Left hindlimb (tissue), 1 donor: ENCODE measurements around the gene ZFP30.
"Not testable (repeated sequence)": the region's sequence is repeated elsewhere in the genome, so short reads cannot be mapped to it uniquely, and the experiment has no call there.

Source experiments
- DNase-seq: peaks from one replicate; pipeline ENCODE4 v3.0.0-alpha.2; 2018

Gene ZFP30

DNA sequence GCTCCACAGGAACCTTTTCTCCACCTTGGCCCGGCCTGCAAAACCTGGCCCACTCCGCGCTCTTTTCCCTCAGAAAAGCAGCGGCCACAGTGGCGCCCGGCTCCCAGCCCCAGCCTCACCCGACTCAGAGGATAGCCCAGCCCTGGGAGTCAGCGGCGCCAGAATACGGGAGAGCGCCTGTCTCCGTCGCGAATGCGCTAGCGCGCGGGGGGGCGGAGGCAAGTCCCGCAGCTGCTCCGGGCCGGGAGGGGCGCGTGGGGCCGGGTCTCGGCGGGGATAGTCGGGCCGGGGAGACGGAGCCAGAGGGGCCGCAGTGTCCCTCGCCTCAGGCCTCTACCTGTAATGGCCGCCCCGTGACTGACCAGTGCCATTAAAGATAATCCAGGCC lies at the start of gene ZFP30:
TSS of gene ZFP30 (minus strand) at position 165 of the 388 bp plus-strand sequence. CDS start 7,643 bp downstream, outside the sequence.
- peak; percentile 94 for DNase-seq

DNA sequence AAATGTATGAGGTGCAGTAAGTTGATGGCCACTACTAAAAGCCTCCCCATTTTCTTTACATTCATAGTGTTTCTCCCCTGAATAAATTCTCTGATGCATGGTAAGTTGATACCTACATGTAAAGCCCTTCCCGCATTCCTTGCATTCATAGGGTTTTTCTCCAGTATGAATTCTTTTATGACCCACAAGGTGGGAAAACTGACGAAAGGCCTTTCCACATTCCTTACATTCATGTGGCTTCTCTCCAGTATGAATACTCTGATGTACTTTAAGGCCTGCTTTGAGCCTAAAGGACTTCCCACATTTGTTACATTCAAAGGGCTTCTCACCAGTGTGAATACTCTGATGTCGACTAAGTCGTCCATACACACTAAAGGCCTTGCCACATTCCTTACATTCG lies 43.8 kb upstream of the ZFP30 start:
- DNase-seq, result no peak

- no peak for DNase-seq
Measured at GRCh38 chr19:37698216-37698615, 43.0 kb upstream of the ZFP30 start.

GRCh38 chr19:37695144-37695899 lies 40.1 kb upstream of the ZFP30 start:
- DNase-seq, result no peak

DNA sequence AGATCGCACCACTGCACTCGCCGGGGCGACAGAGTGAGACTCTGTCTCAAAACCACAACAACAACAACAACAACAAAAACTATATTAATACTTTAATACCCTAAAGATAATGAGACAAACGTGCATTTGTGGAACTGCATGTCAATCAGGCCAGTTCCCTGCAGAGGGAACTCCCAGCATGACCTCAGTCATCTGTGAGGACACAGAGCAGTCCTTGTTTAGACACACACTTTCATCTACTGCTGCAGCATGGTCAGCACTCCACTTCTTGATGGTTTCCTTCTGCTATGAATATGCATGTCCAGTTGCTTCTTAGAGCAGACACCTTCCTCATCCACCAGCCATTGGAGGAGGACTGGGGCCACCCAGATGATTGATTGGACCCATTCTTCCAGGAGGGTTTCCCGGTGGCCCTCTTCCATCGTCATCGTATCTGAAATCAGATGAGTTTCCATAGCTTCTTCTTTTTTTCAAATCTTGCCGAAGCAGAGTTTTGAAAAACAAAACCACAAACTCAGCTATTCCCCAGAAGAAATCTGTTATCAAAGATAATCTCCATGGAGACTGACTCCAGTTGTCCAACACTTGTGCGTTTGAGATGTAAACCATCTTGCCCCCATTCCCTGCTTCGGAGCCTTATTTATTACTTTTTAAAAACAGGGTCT lies 37.8 kb upstream of the ZFP30 start:
- DNase-seq, result no peak

DNA sequence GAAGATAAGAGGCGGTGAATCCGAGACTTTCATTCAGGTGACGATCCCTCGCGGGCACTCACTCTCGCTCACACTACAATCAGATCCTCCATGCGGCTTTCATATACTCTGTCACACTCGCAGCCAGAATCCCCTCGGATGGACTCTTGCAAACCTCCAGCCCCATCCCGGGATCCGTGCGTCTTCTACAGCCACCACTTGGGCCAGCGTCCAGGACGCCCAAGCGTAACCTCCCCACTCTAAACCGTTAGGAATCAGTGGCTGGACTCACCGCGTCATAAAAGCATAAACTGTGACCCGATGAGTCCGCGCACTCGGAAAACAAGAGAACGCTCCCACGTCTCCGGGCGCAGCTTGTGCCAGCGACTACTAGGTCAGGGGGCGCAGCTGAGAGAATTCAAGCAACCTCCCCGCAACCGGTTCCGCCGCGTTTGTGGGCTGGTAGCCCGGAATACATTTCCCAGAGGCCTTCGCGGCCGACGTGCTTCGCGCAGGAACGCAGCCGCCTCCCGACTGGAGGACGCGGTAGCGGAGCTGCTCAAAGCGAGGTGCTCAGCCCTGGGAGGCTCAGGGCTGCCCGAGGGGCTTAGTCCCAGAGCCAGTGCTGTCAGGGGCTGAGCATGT lies 36.7 kb upstream of the ZFP30 start:
- DNase-seq, result peak; percentile 92

DNA sequence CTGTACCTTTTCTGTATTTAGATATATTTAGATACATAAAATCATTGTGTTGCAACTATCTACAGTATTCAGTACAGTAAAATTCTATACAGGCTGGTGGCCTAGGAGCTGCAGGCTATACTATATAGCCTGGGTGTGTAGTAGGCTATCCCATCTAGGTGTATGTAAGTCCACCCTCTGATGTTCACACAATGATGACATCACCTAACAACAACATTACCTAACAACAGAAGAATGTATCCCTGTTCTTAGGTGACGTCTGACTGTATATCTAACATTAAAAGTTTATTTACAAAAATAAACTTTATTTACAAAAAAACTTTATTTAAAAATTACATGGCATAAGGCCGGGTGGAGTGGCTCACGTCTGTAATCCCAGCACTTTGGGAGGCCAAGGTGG lies 28.3 kb upstream of the ZFP30 start:
- no peak for DNase-seq

- DNase-seq, result no peak
Measured at GRCh38 chr19:37669450-37669914, 14.2 kb upstream of the ZFP30 start.

DNA sequence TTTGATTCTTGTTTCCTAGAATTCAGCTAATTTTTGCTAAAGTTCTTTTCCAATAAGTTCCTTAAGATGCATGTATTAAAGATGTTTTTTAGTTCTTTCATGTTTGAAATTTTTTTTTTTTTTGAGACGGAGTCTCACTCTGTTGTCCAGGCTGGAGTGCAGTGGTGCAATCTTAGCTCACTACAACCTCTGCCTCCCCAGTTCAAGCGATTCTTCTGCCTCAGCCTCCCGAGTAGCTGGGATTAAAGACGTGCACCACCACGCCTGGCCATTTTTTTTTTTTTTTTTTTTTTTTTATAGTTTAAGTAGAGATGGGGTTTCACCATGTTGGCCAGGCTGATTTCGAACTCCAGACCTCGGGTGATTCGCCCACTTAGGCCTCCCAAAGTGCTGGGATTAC lies 1.9 kb upstream of the ZFP30 start:
- not testable (repeated sequence) for DNase-seq

- DNase-seq, result peak; percentile 89
Measured at GRCh38 chr19:37655689-37656371, 565 bp upstream of the ZFP30 start.

DNA sequence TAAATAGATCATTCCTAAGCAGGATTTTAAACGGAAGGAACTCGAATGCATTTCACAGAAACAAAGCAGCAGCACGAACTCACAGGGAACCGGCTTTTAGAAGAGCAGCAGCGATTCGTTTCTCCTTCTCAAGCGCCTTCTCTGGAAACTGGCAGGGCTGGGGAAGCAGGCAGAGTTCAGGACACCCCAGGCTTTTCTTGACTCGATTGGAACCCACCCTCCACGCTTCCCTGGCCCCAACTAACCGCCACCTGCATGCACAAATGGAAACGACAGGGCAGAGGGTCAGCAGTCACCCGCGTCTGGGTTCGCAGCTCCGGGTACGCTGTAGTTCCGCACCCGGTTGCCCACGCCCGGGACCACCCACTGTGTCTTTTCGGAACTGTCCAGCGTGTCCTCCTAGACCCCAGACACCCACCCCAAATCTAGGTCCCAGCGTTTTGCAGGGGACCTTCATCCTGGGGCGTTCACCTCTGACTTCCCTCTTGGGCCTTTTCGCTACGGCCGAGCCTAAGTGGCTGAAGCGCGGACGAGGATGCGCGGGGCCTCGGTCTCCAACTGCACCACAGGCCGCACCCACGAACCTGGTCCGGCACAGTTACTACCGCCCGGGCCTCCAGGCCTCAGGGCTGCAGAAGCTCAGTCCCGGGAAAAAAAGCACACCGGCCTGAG lies 500 bp downstream of the ZFP30 start:
- peak; percentile 62 for DNase-seq

DNA sequence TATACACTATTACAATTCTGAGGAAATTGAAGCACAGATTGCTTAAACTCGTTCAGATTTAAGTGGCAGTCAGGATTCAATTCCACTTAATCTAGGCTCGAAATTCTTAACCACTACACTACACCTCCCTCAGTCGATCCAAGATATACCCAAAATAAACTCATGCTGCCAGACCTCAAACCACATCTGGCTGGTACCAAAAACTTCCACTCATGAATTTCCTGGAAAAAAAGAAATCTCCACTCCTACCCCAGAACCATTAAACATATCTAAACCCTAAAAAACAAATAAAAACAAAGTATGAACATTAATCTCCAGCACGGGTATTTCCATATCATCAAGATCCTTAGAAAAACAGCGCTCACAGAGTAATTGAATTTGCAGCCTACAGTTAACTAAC lies 1.1 kb downstream of the ZFP30 start:
- DNase-seq, result no peak

DNA sequence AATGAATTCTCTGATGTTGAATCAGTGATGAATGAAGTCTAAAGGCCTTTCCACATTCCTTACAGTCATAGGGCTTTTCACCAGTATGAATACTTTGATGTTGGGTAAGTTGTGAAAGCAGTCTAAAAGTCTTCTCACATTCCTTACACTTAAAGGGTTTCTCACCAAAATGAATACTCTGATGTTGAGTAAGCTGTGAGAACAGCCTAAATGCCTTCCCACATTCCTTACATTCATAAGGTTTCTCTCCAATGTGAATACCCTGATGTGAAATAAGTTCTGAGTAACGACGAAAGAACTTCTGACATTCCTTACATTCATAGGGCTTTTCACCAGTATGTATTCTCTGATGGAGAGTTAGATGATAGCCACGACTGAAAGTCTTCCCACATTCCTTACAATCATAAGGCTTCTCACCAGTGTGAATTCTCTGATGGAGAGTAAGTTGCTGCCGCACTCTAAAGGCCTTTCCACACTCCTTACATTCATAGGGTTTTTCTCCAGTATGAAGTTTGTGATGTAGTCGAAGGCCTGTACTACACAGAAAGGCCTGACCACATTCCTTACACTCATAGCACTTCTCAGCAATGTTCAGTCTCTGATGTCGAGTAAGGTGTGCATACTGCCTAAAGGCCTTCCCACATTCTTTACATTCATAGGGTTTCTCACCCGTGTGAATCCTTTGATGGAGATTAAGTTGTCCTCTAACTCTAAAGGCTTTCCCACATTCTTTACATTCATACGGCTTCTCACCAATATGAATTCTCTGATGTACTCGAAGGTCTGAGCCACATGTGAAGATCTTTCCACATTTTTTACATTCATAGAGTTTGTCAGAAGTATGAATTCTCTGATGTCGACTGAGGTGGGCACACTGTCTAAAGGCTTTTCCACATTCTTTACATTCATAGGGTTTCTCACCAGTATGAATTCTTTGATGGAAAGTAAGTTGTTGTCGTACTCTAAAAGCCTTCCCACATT lies 19.9 kb downstream of the ZFP30 start:
- no peak for DNase-seq

DNA sequence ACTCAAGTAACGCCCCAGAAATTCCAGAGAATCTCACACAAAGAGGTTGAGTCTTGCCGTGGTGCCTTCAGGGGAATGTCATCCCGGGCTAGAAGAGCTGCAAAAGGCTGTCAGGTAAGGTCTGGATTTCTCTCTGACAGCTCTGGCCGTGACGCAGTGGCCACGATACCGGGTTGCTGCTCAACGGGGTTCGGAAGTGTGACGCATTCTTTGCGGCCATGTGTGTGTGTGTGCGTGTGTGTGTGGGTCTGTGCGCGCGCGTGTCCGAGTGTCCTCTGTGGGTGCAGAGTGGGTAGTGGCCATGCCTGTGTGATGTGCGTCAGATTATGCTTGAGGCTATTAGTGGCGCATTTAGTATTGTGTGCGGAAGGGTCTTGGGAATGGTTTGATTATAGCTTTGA lies 60.3 kb downstream of the ZFP30 start:
- DNase-seq, result peak; percentile 77

DNA sequence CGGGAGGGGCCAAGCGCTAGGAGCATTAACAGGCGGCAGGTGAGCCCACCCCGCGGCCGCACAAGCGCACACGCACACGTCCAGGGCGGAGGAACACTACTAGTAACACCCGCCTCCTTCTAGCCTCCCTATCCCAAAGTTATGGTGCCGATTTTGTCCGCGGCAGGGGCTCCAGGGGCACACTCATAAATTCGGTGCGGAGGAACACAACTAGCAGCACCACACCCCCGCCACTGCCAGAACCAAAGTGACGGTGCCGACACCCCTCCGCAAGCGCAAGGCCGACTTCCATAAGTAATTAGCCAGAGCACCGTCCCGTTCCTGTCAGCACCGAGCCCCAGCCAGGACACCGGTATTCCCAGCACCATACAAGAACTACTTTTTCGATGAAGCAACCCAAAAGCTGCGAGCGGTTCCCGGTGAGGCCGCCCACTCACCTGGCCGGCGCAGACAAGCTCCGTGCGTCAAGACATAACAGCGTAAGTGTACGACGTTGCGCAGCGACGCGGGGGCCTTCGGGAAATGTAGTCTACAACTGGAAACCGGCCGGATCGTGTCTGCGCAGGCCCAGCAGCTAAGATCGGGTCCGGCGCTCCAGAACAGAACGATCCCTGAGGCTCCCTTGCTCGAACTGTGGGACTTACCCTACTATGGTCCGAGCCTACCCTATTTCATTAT lies 60.8 kb downstream of the ZFP30 start, which contains the start of the genes ZNF540 and ZNF571:
TSS of gene ZNF540 (plus strand) at position 573 of the 678 bp plus-strand sequence. CDS start 3,572 bp downstream, outside the sequence.
TSS of gene ZNF571 (minus strand) at position 489 of the 678 bp plus-strand sequence. CDS start 8,116 bp downstream, outside the sequence.
- DNase-seq, result peak; percentile 95

GRCh38 chr19:37593996-37594303 lies 61.3 kb downstream of the ZFP30 start:
- no peak for DNase-seq

DNA sequence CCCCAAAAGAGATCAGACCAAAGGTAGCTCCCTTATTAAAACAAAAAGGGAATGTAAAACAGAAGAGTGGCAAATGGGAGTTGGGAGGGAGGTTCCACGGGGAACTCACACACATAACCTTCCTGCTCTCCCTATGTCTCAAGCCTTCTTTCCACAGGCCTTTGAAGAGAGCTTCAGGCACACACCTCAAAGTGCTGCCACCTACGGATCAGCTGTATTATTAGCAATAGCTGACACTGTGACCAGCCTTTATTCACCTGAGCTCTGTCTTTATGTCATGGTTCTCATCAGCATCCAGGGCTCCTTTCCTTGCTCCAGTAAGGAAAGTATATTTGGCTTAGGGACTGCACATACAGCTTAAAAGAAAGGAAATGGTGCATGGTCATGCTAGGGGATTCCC lies 71.9 kb downstream of the ZFP30 start:
- DNase-seq, result no peak

- DNase-seq, result no peak
Measured at GRCh38 chr19:37572203-37572602, 83.1 kb downstream of the ZFP30 start.

GRCh38 chr19:37565370-37565669 lies 89.9 kb downstream of the ZFP30 start:
- no peak for DNase-seq

GRCh38 chr19:37564624-37565369 lies 90.5 kb downstream of the ZFP30 start:
- DNase-seq, result no peak
